ENCODE results near the gene LPP. TPM values are rescaled to one million over a fixed set of nuclear protein-coding genes. Genes with fewer than 3 reads are reported as not detected.

Gene LPP
- total and polyA plus RNA-seq, 2 of the 4 experiments (the other 2 are of a cell fraction) = 16.0 to 130 TPM

- Histone ChIP-seq H2AK9ac (replicated peaks; ENCODE audit: low read depth, low read length, poor library complexity) (no peak overlapping the region), H2BK5ac (ENCODE audit: low read depth, low read length, poor library complexity, severe bottlenecking) (no peak overlapping the region), H2AK5ac (ENCODE audit: low read depth, low read length) (no peak overlapping the region), H3K27me3 (ENCODE audit: control insufficient read depth, insufficient read depth, low read length) (no peaks in the 10 kb centered on the region), H3K79me1 (ENCODE audit: low read depth in 1 of 2, low read length in 2 of 2) (peaks cover 37 to 65% of the 10 kb centered on the region in 2 experiments), H3K4me1 (ENCODE audit: control insufficient read depth, insufficient read depth, low read length) (peaks cover 4% of the 10 kb centered on the region; the same call in 1 of the 2 replicates), H3K9me3 (ENCODE audit: control insufficient read depth, insufficient read depth, low read length) (no peaks in the 10 kb centered on the region), H4K5ac (ENCODE audit: low read depth, low read length) (no peak overlapping the region), H3K14ac (replicated peaks; ENCODE audit: low read depth, low read length) (no peak overlapping the region), H2BK20ac (ENCODE audit: low read depth, low read length) (no peak overlapping the region), H3K9me1 (ENCODE audit: insufficient read depth, low read length) (0 out of 2 replicates have a peak, but pooled peaks cover 3% of the 10 kb centered on the region), H3K18ac (ENCODE audit: low read depth, low read length) (no peak overlapping the region), H4K8ac (ENCODE audit: low read depth in 2 of 2, low read length in 2 of 2) (no peak overlapping the region), H3K9ac (ENCODE audit: low read depth, low read length) (no peak overlapping the region), H3K36me3 (ENCODE audit: control insufficient read depth, insufficient read depth, low read length) (no peaks in the 10 kb centered on the region), H2BK15ac (ENCODE audit: low read depth, low read length) (no peak overlapping the region), H3K27ac (ENCODE audit: insufficient read depth, low read length) (no peak overlapping the region), H3K4me2 (ENCODE audit: low read depth, low read length) (no peak overlapping the region), H4K91ac (ENCODE audit: insufficient read depth, low read depth, low read length) (no peak overlapping the region), H2BK120ac (ENCODE audit: low read depth, low read length) (no peak overlapping the region), H3K4ac (ENCODE audit: low read depth, low read length) (no peak overlapping the region), H3K4me3 (ENCODE audit: insufficient read depth, low read depth, low read length) (no peak overlapping the region), H2AFZ (replicated peaks; ENCODE audit: low read length, poor library complexity) (no peak overlapping the region), H3K56ac (ENCODE audit: extremely low read depth, insufficient read depth, low read length) (no peak overlapping the region), H3K23ac (ENCODE audit: low read depth, low read length) (no peak overlapping the region), H4K20me1 (ENCODE audit: insufficient read depth, low read length) (0 out of 2 replicates have a peak, but pooled peaks cover 3% of the 10 kb centered on the region)
- in situ Hi-C loops (cut with MboI; ENCODE audit: low sequenced_read_pairs) = loop anchor here (25.0 kb wide), 1 partner anchor 805 kb away; the partner anchor contains the start of gene BCL6
- CTCF ChIA-PET = no interaction called here
- no peak for TF ChIP-seq RAD21 (IDR thresholded peaks at IDR 0.05; ENCODE audit: low read length)
- TF ChIP-seq MAZ (IDR thresholded peaks at IDR 0.05; ENCODE audit: borderline replicate concordance, low read depth, low read length) = no peak
- no peak for TF ChIP-seq CTCF (conservative IDR thresholded peaks at IDR 0.05; ENCODE audit: low read depth, low read length)
- no peak for TF ChIP-seq NFE2L2 (IDR thresholded peaks at IDR 0.05; ENCODE audit: low read depth, low read length)
- TF ChIP-seq BHLHE40 (IDR thresholded peaks at IDR 0.05; ENCODE audit: low read depth, low read length) = no peak
- TF ChIP-seq SMC3 (IDR thresholded peaks at IDR 0.05; ENCODE audit: low read depth, low read length) = no peak
- no peak for TF ChIP-seq MXI1 (IDR thresholded peaks at IDR 0.05; ENCODE audit: borderline replicate concordance, low read depth, low read length)
- TF ChIP-seq CEBPB (IDR thresholded peaks at IDR 0.05; ENCODE audit: low read depth, low read length) = no peak
- no peak for TF ChIP-seq RFX5 (IDR thresholded peaks at IDR 0.05; ENCODE audit: low read depth, low read length)
- TF ChIP-seq USF2 (IDR thresholded peaks at IDR 0.05; ENCODE audit: low read depth, low read length) = no peak
- no peak for TF ChIP-seq FOS (IDR thresholded peaks at IDR 0.05; ENCODE audit: low read depth, low read length)
- no peak for TF ChIP-seq ELK1 (IDR thresholded peaks at IDR 0.05; ENCODE audit: borderline replicate concordance, low read depth, low read length)
- no peak for TF ChIP-seq CHD1 (IDR thresholded peaks at IDR 0.05; ENCODE audit: low read depth, low read length)
- no peak for TF ChIP-seq RCOR1 (IDR thresholded peaks at IDR 0.05; ENCODE audit: insufficient replicate concordance, low read length)
- TF ChIP-seq POLR2A (IDR thresholded peaks at IDR 0.05; ENCODE audit: low read depth, low read length) = no peak
- TF ChIP-seq MAFK (IDR thresholded peaks at IDR 0.05; ENCODE audit: low read depth, low read length) = no peak
- no CpG with 5 or more reads among the region's 1 CpG for WGBS, 2 experiments (ENCODE audit: extremely low coverage in 2 of 2, insufficient read length in 1 of 2)
- dilution Hi-C loops (cut with HindIII; ENCODE audit: low sequenced_read_pairs, unreplicated experiment) = no loop called here
- intact Hi-C loops (cut with micrococcal nuclease) = no loop called here
- POLR2A ChIA-PET (ENCODE audit: unreplicated experiment) = no interaction called here
- ATAC-seq (ENCODE audit: low read depth) (no peak), DNase-seq (no peak)
- BruUV-seq (replicated peaks) = no TSS peak
Measured at GRCh38 chr3:188542196-188542595, 388.2 kb downstream of the LPP start.
